Liver (tissue), 3 donors: Measurements from ENCODE around the gene TPD52L1.

Experiments used
- ATF3 ChIP-seq: IDR thresholded peaks from 2 replicates; pipeline ENCODE4 v1.6.1; 2016; ENCODE audit warnings: antibody characterized with exemption
- CTCF ChIP-seq: fragments of 150-350 bp; IDR thresholded peaks from 2 replicates; pipeline ENCODE4 v1.5.1; 2017; ENCODE audit warnings: improper control_type of control experiment, low read depth, low read length; ENCODE audit not compliant: missing input control
- EGR1 ChIP-seq, 2 donors: IDR thresholded peaks; 2 replicates each; pipeline ENCODE4 v1.6.1; 2016 to 2018; ENCODE audit warnings: antibody characterized with exemption in 2 of 2, low read depth in 2 of 2
- FOXA1 ChIP-seq: IDR thresholded peaks from 2 replicates; pipeline ENCODE4 v1.6.1; 2016; ENCODE audit warnings: antibody characterized with exemption
- GABPA ChIP-seq, 2 donors: IDR thresholded peaks in 1 of 2; conservative IDR thresholded peaks in 1 of 2; 2 replicates each; pipeline ENCODE4 v1.6.1; 2016; ENCODE audit warnings: antibody characterized with exemption in 2 of 2, mild to moderate bottlenecking in 1 of 2, moderate library complexity in 1 of 2
- HNF4G ChIP-seq: IDR thresholded peaks from 2 replicates; pipeline ENCODE4 v1.6.1; 2016; ENCODE audit warnings: antibody characterized with exemption
- JUND ChIP-seq, 2 donors: IDR thresholded peaks; 2 replicates each; pipeline ENCODE4 v1.6.1; 2016; ENCODE audit warnings: antibody characterized with exemption in 2 of 2
- NR2F2 ChIP-seq: IDR thresholded peaks from 2 replicates; pipeline ENCODE4 v1.6.1; 2016; ENCODE audit warnings: antibody characterized with exemption
- RAD21 ChIP-seq, 2 donors: IDR thresholded peaks; 2 replicates each; pipeline ENCODE4 v1.6.1; 2016; ENCODE audit warnings: antibody characterized with exemption in 2 of 2, mild to moderate bottlenecking in 2 of 2
- SP1 ChIP-seq: IDR thresholded peaks from 2 replicates; pipeline ENCODE4 v1.6.1; 2018; ENCODE audit warnings: antibody characterized with exemption, mild to moderate bottlenecking
- TAF1 ChIP-seq: conservative IDR thresholded peaks from 2 replicates; pipeline ENCODE4 v1.6.1; 2016; ENCODE audit warnings: antibody characterized with exemption, mild to moderate bottlenecking
- YY1 ChIP-seq: IDR thresholded peaks from 2 replicates; pipeline ENCODE4 v1.6.1; 2016; ENCODE audit warnings: antibody characterized with exemption, mild to moderate bottlenecking
- TF ChIP-seq, protein P1 (sequence below): IDR thresholded peaks from 2 replicates; pipeline ENCODE4 v1.6.1; 2016; ENCODE audit warnings: antibody characterized with exemption
- TF ChIP-seq, protein P2 (sequence below): IDR thresholded peaks from 2 replicates; pipeline ENCODE4 v1.6.1; 2016; ENCODE audit warnings: antibody characterized with exemption
- donor health status: healthy.
- donor health status: healthy.

DNA sequence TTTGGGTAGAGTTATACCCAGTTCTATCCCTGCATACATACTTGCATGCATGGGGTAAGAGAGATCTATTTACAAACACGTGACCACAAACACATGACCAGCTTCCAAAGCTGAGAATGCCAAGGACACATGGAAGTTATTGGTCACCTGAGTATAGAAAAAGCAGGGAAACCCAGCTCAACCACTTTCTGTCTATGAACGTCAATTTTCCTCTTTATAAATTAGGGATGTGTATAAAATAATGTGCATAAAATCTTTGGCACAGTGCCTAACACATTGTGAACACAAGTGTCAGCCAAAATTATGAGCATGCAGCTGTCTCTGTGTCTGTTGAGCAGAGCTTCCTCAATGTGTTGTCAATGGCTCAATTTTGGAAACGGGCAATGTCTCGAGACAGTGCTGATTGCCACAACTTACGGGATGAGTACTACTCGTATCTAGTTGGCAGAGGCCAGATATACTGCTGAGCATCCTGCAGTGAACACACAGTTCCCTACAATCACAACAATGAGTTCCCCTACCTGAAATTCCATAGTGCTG is 44.9 kb downstream of the TPD52L1 start:
- TF ChIP-seq CTCF = no peak
- no peak for TF ChIP-seq YY1
- no peak for TF ChIP-seq RAD21 (IDR thresholded peaks at IDR 0.05)
- TF ChIP-seq GABPA (IDR thresholded peaks at IDR 0.05 in 1 of 2, conservative IDR thresholded peaks at IDR 0.05 in 1 of 2) = no peak
- no peak for TF ChIP-seq TAF1
- TF ChIP-seq, protein P1, sequence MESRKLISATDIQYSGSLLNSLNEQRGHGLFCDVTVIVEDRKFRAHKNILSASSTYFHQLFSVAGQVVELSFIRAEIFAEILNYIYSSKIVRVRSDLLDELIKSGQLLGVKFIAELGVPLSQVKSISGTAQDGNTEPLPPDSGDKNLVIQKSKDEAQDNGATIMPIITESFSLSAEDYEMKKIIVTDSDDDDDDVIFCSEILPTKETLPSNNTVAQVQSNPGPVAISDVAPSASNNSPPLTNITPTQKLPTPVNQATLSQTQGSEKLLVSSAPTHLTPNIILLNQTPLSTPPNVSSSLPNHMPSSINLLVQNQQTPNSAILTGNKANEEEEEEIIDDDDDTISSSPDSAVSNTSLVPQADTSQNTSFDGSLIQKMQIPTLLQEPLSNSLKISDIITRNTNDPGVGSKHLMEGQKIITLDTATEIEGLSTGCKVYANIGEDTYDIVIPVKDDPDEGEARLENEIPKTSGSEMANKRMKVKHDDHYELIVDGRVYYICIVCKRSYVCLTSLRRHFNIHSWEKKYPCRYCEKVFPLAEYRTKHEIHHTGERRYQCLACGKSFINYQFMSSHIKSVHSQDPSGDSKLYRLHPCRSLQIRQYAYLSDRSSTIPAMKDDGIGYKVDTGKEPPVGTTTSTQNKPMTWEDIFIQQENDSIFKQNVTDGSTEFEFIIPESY = no peak
- TF ChIP-seq ATF3 = no peak
- TF ChIP-seq, protein P2, sequence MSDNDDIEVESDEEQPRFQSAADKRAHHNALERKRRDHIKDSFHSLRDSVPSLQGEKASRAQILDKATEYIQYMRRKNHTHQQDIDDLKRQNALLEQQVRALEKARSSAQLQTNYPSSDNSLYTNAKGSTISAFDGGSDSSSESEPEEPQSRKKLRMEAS = no peak
- no peak for TF ChIP-seq SP1
- no peak for TF ChIP-seq FOXA1
- TF ChIP-seq EGR1 (IDR thresholded peaks at IDR 0.05; ENCODE audit: low read depth in 2 of 2) = no peak
- no peak for TF ChIP-seq HNF4G
- no peak for TF ChIP-seq JUND (IDR thresholded peaks at IDR 0.05)
- no peak for TF ChIP-seq NR2F2
